H9 (cell line): ENCODE results near the gene AMER1. TPM values are rescaled to one million over a fixed set of nuclear protein-coding genes. Genes with fewer than 3 reads are reported as not detected.

Experiments
- DNase-seq: peaks from one replicate; pipeline ENCODE4 v3.0.0-alpha.2; 2017
- H2AFZ ChIP-seq: one replicate; pipeline ENCODE4 v1.6.1; 2013; ENCODE audit warnings: mild to moderate bottlenecking, low read length, control low read depth, moderate library complexity
- H2AK5ac ChIP-seq: 2 replicates; pipeline ENCODE4 v1.6.1; 2013; ENCODE audit warnings: low read length, control low read depth, mixed read lengths; ENCODE audit not compliant: insufficient read length
- H2BK120ac ChIP-seq: one replicate; pipeline ENCODE4 v1.6.1; 2013; ENCODE audit warnings: low read depth, mild to moderate bottlenecking, low read length, control low read depth, inconsistent platforms; ENCODE audit not compliant: poor library complexity, severe bottlenecking
- H2BK12ac ChIP-seq: 2 replicates; pipeline ENCODE4 v1.6.1; 2013; ENCODE audit warnings: low read length, control low read depth, mixed read lengths, low read depth; ENCODE audit not compliant: insufficient read length
- H2BK15ac ChIP-seq: 2 replicates; pipeline ENCODE4 v1.6.1; 2013; ENCODE audit warnings: low read depth, low read length, control low read depth
- H2BK20ac ChIP-seq: one replicate; pipeline ENCODE4 v1.6.1; 2013; ENCODE audit warnings: low read depth, mild to moderate bottlenecking, low read length, control low read depth, inconsistent platforms; ENCODE audit not compliant: poor library complexity, severe bottlenecking
- H2BK5ac ChIP-seq: 2 replicates; pipeline ENCODE4 v1.6.1; 2013; ENCODE audit warnings: low read length, control low read depth, mixed read lengths; ENCODE audit not compliant: insufficient read length
- H3K14ac ChIP-seq: 2 replicates; pipeline ENCODE4 v1.6.1; 2013; ENCODE audit warnings: low read length, control low read depth; ENCODE audit not compliant: insufficient read depth
- H3K18ac ChIP-seq: 2 replicates; pipeline ENCODE4 v1.6.1; 2013; ENCODE audit warnings: low read depth, mild to moderate bottlenecking, mixed read lengths, low read length, control low read depth; ENCODE audit not compliant: insufficient read length
- H3K23ac ChIP-seq: 2 replicates; pipeline ENCODE4 v1.6.1; 2013; ENCODE audit warnings: low read length, control low read depth, mixed read lengths, low read depth; ENCODE audit not compliant: insufficient read length
- H3K23me2 ChIP-seq: 2 replicates; pipeline ENCODE4 v1.6.1; 2013; ENCODE audit warnings: low read depth, mild to moderate bottlenecking, mixed read lengths, low read length, control low read depth; ENCODE audit not compliant: insufficient read length, poor library complexity, severe bottlenecking
- H3K27ac ChIP-seq: 2 replicates; pipeline ENCODE4 v1.5.1; 2013; ENCODE audit warnings: low read length, control low read depth, mixed read lengths, low read depth; ENCODE audit not compliant: insufficient read length
- H3K27me3 ChIP-seq: 2 replicates; pipeline ENCODE4 v1.6.1; 2013; ENCODE audit warnings: low read length, control low read depth, inconsistent platforms; ENCODE audit not compliant: insufficient read depth
- H3K4ac ChIP-seq: 2 replicates; pipeline ENCODE4 v1.6.1; 2013; ENCODE audit warnings: low read depth, mild to moderate bottlenecking, control low read depth, inconsistent platforms, low read length, moderate library complexity
- H3K4me1 ChIP-seq: 2 replicates; pipeline ENCODE4 v1.6.1; 2013; ENCODE audit warnings: low read length, control low read depth, inconsistent platforms; ENCODE audit not compliant: insufficient read depth
- H3K4me2 ChIP-seq: 2 replicates; pipeline ENCODE4 v1.6.1; 2013; ENCODE audit warnings: low read length, control low read depth, mixed read lengths; ENCODE audit not compliant: insufficient read length, insufficient read depth
- H3K56ac ChIP-seq: 2 replicates; pipeline ENCODE4 v1.6.1; 2013; ENCODE audit warnings: low read depth, mild to moderate bottlenecking, mixed read lengths, low read length, control low read depth; ENCODE audit not compliant: insufficient read length
- H3K79me1 ChIP-seq: 2 replicates; pipeline ENCODE4 v1.6.1; 2013; ENCODE audit warnings: low read depth, mild to moderate bottlenecking, moderate library complexity, low read length, control low read depth, inconsistent platforms; ENCODE audit not compliant: insufficient read depth, poor library complexity, severe bottlenecking
- H3K79me2 ChIP-seq: 2 replicates; pipeline ENCODE4 v1.6.1; 2013; ENCODE audit warnings: low read length, control low read depth, inconsistent platforms; ENCODE audit not compliant: insufficient read depth
- H3K9ac ChIP-seq: 2 replicates; pipeline ENCODE4 v1.6.1; 2013; ENCODE audit warnings: low read length, control low read depth, mixed read lengths; ENCODE audit not compliant: insufficient read length; ENCODE audit errors: extremely low read depth
- H3K9me3 ChIP-seq: one replicate; pipeline ENCODE4 v1.6.1; 2013; ENCODE audit warnings: low read depth, low read length, inconsistent platforms; ENCODE audit not compliant: control insufficient read depth
- H3T11ph ChIP-seq: one replicate; pipeline ENCODE4 v1.6.1; 2013; ENCODE audit warnings: mild to moderate bottlenecking, low read length, control low read depth, inconsistent platforms
- H4K20me1 ChIP-seq: one replicate; pipeline ENCODE4 v1.6.1; 2013; ENCODE audit not compliant: control insufficient read depth, insufficient read length, insufficient read depth
- H4K5ac ChIP-seq: 2 replicates; pipeline ENCODE4 v1.6.1; 2013; ENCODE audit warnings: low read depth, mild to moderate bottlenecking, mixed read lengths, low read length, control low read depth; ENCODE audit not compliant: insufficient read length
- H4K8ac ChIP-seq: replicated peaks from 2 replicates; pipeline ENCODE4 v1.6.1; 2013; ENCODE audit warnings: low read length, control low read depth, mixed read lengths, low read depth; ENCODE audit not compliant: insufficient read length
- H4K91ac ChIP-seq: 2 replicates; pipeline ENCODE4 v1.6.1; 2013; ENCODE audit warnings: low read depth, mild to moderate bottlenecking, moderate library complexity, mixed read lengths, low read length, control low read depth; ENCODE audit not compliant: insufficient read length
- H3K27ac Mint-ChIP-seq, 3 experiments: 2 replicates in 2 of 3; 3 replicates in 1 of 3; pipeline ENCODE4 v1.8.0; 2020 to 2021; ENCODE audit warnings: mixed read lengths in 3 of 3, mild to moderate bottlenecking in 1 of 3, moderate library complexity in 1 of 3
- H3K27me3 Mint-ChIP-seq: 2 replicates; pipeline ENCODE4 v1.8.0; 2021; ENCODE audit warnings: low read depth, mild to moderate bottlenecking, moderate library complexity, mixed read lengths
- H3K36me3 Mint-ChIP-seq, 3 experiments: 2 replicates in 2 of 3; 3 replicates in 1 of 3; pipeline ENCODE4 v1.8.0; 2020 to 2021; ENCODE audit warnings: low read depth in 3 of 3, mixed read lengths in 3 of 3; ENCODE audit not compliant: insufficient read depth in 1 of 3
- H3K4me1 Mint-ChIP-seq, 2 experiments: 2 replicates each; pipeline ENCODE4 v1.8.0; 2020; ENCODE audit warnings: mixed read lengths in 2 of 2
- H3K4me3 Mint-ChIP-seq, 2 experiments: 2 replicates in 1 of 2; 3 replicates in 1 of 2; pipeline ENCODE4 v1.8.0; 2020 to 2021; ENCODE audit warnings: mild to moderate bottlenecking in 2 of 2, mixed read lengths in 2 of 2, moderate library complexity in 1 of 2
- H3K9me3 Mint-ChIP-seq, 2 experiments: 2 replicates in 1 of 2; 3 replicates in 1 of 2; pipeline ENCODE4 v1.8.0; 2020; ENCODE audit warnings: mild to moderate bottlenecking in 2 of 2, mixed read lengths in 2 of 2, moderate library complexity in 1 of 2
- CTCF ChIP-seq: fragments of 200-600 bp; sonication (generic); conservative IDR thresholded peaks from 3 replicates; pipeline ENCODE4 v1.8.0; 2021; ENCODE audit warnings: antibody characterized with exemption, mild to moderate bottlenecking
- WGBS: extraction: QIAGEN DNeasy Blood & Tissue Kit; methylation state at CpG from one replicate; pipeline ENCODE4 v1.1.7; 2013; ENCODE audit warnings: missing lambda C conversion rate, low lambda C conversion rate, mixed read lengths; ENCODE audit not compliant: insufficient read length; ENCODE audit errors: extremely low coverage; 5-methylcytosine and 5-hydroxymethylcytosine counted together
- total RNA-seq: library from RNA; stranded (reverse); gene quantifications from 2 replicates; pipeline ENCODE4 v1.2.1, GENCODE V29; 2021

AMER1 gene
- total RNA-seq, 1 experiment from 2014 or later, result 6.2 TPM

GRCh38 chrX:64192040-64192439 lies 13.5 kb downstream of the AMER1 start:
- H2BK120ac ChIP-seq, result no peak overlapping the region
- no peak overlapping the region for H3K27ac Mint-ChIP-seq

More at GRCh38 chrX:64192040-64192439, 13.5 kb downstream of the AMER1 start:
- Histone ChIP-seq H4K5ac (no peak overlapping the region), H2BK20ac (no peak overlapping the region), H3K79me1 (no peaks in the 10 kb centered on the region), H4K91ac (no peak overlapping the region), H3K4me2 (no peak overlapping the region), H4K8ac (no peak overlapping the region), H3K23me2 (no peaks in the 10 kb centered on the region), H3K56ac (no peak overlapping the region), H3K4ac (no peak overlapping the region), H3K4me1 (no peaks in the 10 kb centered on the region), H2AFZ (no peak overlapping the region), H3T11ph (no peak overlapping the region), H4K20me1 (no peaks in the 10 kb centered on the region), H3K23ac (no peak overlapping the region), H3K27ac (no peak overlapping the region), H2BK5ac (no peak overlapping the region), H2AK5ac (no peak overlapping the region), H3K18ac (no peak overlapping the region), H3K14ac (no peak overlapping the region), H3K27me3 (no peaks in the 10 kb centered on the region), H3K9ac (no peak overlapping the region), H3K79me2 (no peaks in the 10 kb centered on the region), H3K9me3 (peaks cover 42% of the 10 kb centered on the region), H2BK15ac (no peak overlapping the region), H2BK12ac (no peak overlapping the region)
- Mint-ChIP-seq H3K27me3 (no peaks in the 10 kb centered on the region), H3K4me1 (peaks cover 12 to 14% of the 10 kb centered on the region in 2 experiments), H3K9me3 (peaks cover 75 to 77% of the 10 kb centered on the region in 2 experiments), H3K4me3 (no peak overlapping the region), H3K36me3 (peaks cover 22 to 30% (median 26%) of the 10 kb centered on the region in 3 experiments)
- no peak for DNase-seq
- no peak for TF ChIP-seq CTCF
- WGBS, result no CpG with 5 or more reads among the region's 3 CpGs
